Measurements from ENCODE around the gene ST3GAL3.

The ST3GAL3 gene

GRCh38 chr1:43850591-43851233 lies 143.4 kb downstream of the ST3GAL3 start:
- Histone ChIP-seq H3K9ac (ENCODE audit: low read length) (no peak overlapping the region), H3K4me3 (ENCODE audit: low read depth, low read length) (no peak overlapping the region), H3K27ac (ENCODE audit: low read depth, low read length) (no peak overlapping the region), H2BK12ac (ENCODE audit: low read length) (no peak overlapping the region), H4K8ac (ENCODE audit: low read depth, low read length) (no peak overlapping the region), H2AK5ac (ENCODE audit: low read length) (no peak overlapping the region), H3K9me3 (ENCODE audit: insufficient read depth, low read depth, low read length) (no peaks in the 10 kb centered on the region), H2AFZ (ENCODE audit: insufficient read depth, low read length, poor library complexity) (no peak overlapping the region), H3K18ac (ENCODE audit: low read length) (no peak overlapping the region), H3K79me1 (ENCODE audit: low read length) (no peaks in the 10 kb centered on the region), H3K4me1 (ENCODE audit: control insufficient read depth in 1 of 2, insufficient read depth in 2 of 2, low read length in 2 of 2) (no peaks in the 10 kb centered on the region), H3K4me2 (ENCODE audit: low read length) (no peak overlapping the region), H3K36me3 (ENCODE audit: control insufficient read depth in 1 of 2, insufficient read depth in 2 of 2, low read length in 2 of 2) (no peaks in the 10 kb centered on the region), H4K12ac (ENCODE audit: low read depth, low read length) (no peak overlapping the region), H3K79me2 (ENCODE audit: control insufficient read depth, insufficient read depth, low read length, poor library complexity) (no peaks in the 10 kb centered on the region), H2BK120ac (ENCODE audit: insufficient read depth, low read length, poor library complexity) (no peak overlapping the region), H3K14ac (ENCODE audit: low read length) (no peak overlapping the region), H3K4ac (ENCODE audit: low read depth, low read length) (no peak overlapping the region), H4K91ac (ENCODE audit: low read depth, low read length) (no peak overlapping the region), H3K27me3 (ENCODE audit: insufficient read depth, low read length) (no peaks in the 10 kb centered on the region), H2BK5ac (ENCODE audit: low read depth, low read length, poor library complexity) (no peak overlapping the region), H3K23ac (ENCODE audit: low read length) (no peak overlapping the region)
- no peak for DNase-seq
- WGBS (ENCODE audit: extremely low coverage, insufficient coverage, insufficient read length) = no CpG with 5 or more reads among the region's 8 CpGs

GRCh38 chr1:43851561-43852338 lies 144.4 kb downstream of the ST3GAL3 start:
- no CpG with 5 or more reads among the region's 17 CpGs for WGBS (ENCODE audit: extremely low coverage, insufficient coverage, insufficient read length)
- no peak overlapping the region for H3K4ac ChIP-seq (ENCODE audit: low read depth, low read length)

GRCh38 chr1:43853161-43853921 lies 146.0 kb downstream of the ST3GAL3 start:
- Histone ChIP-seq H3K23ac (ENCODE audit: low read length) (no peak overlapping the region), H3K4ac (ENCODE audit: low read depth, low read length) (no peak overlapping the region), H3K27me3 (ENCODE audit: insufficient read depth, low read length) (no peaks in the 10 kb centered on the region), H4K91ac (ENCODE audit: low read depth, low read length) (no peak overlapping the region), H2BK12ac (ENCODE audit: low read length) (no peak overlapping the region), H3K4me3 (ENCODE audit: low read depth, low read length) (no peak overlapping the region), H3K4me2 (ENCODE audit: low read length) (no peak overlapping the region), H4K12ac (ENCODE audit: low read depth, low read length) (no peak overlapping the region), H2AK5ac (ENCODE audit: low read length) (no peak overlapping the region), H3K79me1 (ENCODE audit: low read length) (no peaks in the 10 kb centered on the region), H3K36me3 (ENCODE audit: control insufficient read depth in 1 of 2, insufficient read depth in 2 of 2, low read length in 2 of 2) (no peaks in the 10 kb centered on the region), H3K18ac (ENCODE audit: low read length) (no peak overlapping the region), H2BK120ac (ENCODE audit: insufficient read depth, low read length, poor library complexity) (no peak overlapping the region), H2BK5ac (ENCODE audit: low read depth, low read length, poor library complexity) (no peak overlapping the region), H3K14ac (ENCODE audit: low read length) (no peak overlapping the region), H3K9me3 (ENCODE audit: insufficient read depth, low read depth, low read length) (no peaks in the 10 kb centered on the region), H3K9ac (ENCODE audit: low read length) (no peak overlapping the region), H3K27ac (ENCODE audit: low read depth, low read length) (no peak overlapping the region), H3K79me2 (ENCODE audit: control insufficient read depth, insufficient read depth, low read length, poor library complexity) (no peaks in the 10 kb centered on the region), H4K8ac (ENCODE audit: low read depth, low read length) (no peak overlapping the region), H2AFZ (ENCODE audit: insufficient read depth, low read length, poor library complexity) (no peak overlapping the region), H3K4me1 (ENCODE audit: control insufficient read depth in 1 of 2, insufficient read depth in 2 of 2, low read length in 2 of 2) (peaks cover 3% of the 10 kb centered on the region in 2 experiments)
- no peak for DNase-seq
- no CpG with 5 or more reads among the region's 7 CpGs for WGBS (ENCODE audit: extremely low coverage, insufficient coverage, insufficient read length)

More at GRCh38 chr1:43851561-43852338, 144.4 kb downstream of the ST3GAL3 start:
- Histone ChIP-seq H4K91ac (ENCODE audit: low read depth, low read length) (no peak overlapping the region), H4K12ac (ENCODE audit: low read depth, low read length) (no peak overlapping the region), H2AK5ac (ENCODE audit: low read length) (no peak overlapping the region), H2AFZ (ENCODE audit: insufficient read depth, low read length, poor library complexity) (no peak overlapping the region), H3K27me3 (ENCODE audit: insufficient read depth, low read length) (no peaks in the 10 kb centered on the region), H3K79me1 (ENCODE audit: low read length) (no peaks in the 10 kb centered on the region), H2BK12ac (ENCODE audit: low read length) (no peak overlapping the region), H3K27ac (ENCODE audit: low read depth, low read length) (no peak overlapping the region), H3K18ac (ENCODE audit: low read length) (no peak overlapping the region), H2BK120ac (ENCODE audit: insufficient read depth, low read length, poor library complexity) (no peak overlapping the region), H3K23ac (ENCODE audit: low read length) (no peak overlapping the region), H3K9ac (ENCODE audit: low read length) (no peak overlapping the region), H3K79me2 (ENCODE audit: control insufficient read depth, insufficient read depth, low read length, poor library complexity) (no peaks in the 10 kb centered on the region), H3K4me3 (ENCODE audit: low read depth, low read length) (no peak overlapping the region), H3K14ac (ENCODE audit: low read length) (no peak overlapping the region), H3K4me1 (ENCODE audit: control insufficient read depth in 1 of 2, insufficient read depth in 2 of 2, low read length in 2 of 2) (no peaks in the 10 kb centered on the region), H3K9me3 (ENCODE audit: insufficient read depth, low read depth, low read length) (no peaks in the 10 kb centered on the region), H3K36me3 (ENCODE audit: control insufficient read depth in 1 of 2, insufficient read depth in 2 of 2, low read length in 2 of 2) (no peaks in the 10 kb centered on the region), H3K4me2 (ENCODE audit: low read length) (no peak overlapping the region), H4K8ac (ENCODE audit: low read depth, low read length) (no peak overlapping the region), H2BK5ac (ENCODE audit: low read depth, low read length, poor library complexity) (no peak overlapping the region)
- no peak for DNase-seq

GRCh38 chr1:43854473-43854872 lies 147.1 kb downstream of the ST3GAL3 start:
- Histone ChIP-seq H4K91ac (ENCODE audit: low read depth, low read length) (no peak overlapping the region), H3K14ac (ENCODE audit: low read length) (no peak overlapping the region), H2BK12ac (ENCODE audit: low read length) (no peak overlapping the region), H2BK5ac (ENCODE audit: low read depth, low read length, poor library complexity) (no peak overlapping the region), H2AK5ac (ENCODE audit: low read length) (no peak overlapping the region), H3K4me3 (ENCODE audit: low read depth, low read length) (no peak overlapping the region), H3K23ac (ENCODE audit: low read length) (no peak overlapping the region), H3K27me3 (ENCODE audit: insufficient read depth, low read length) (no peaks in the 10 kb centered on the region), H3K18ac (ENCODE audit: low read length) (no peak overlapping the region), H3K9me3 (ENCODE audit: insufficient read depth, low read depth, low read length) (no peaks in the 10 kb centered on the region), H3K79me2 (ENCODE audit: control insufficient read depth, insufficient read depth, low read length, poor library complexity) (no peaks in the 10 kb centered on the region), H3K79me1 (ENCODE audit: low read length) (peaks cover 5% of the 10 kb centered on the region), H3K4ac (ENCODE audit: low read depth, low read length) (no peak overlapping the region), H3K4me2 (ENCODE audit: low read length) (no peak overlapping the region), H4K12ac (ENCODE audit: low read depth, low read length) (no peak overlapping the region), H3K9ac (ENCODE audit: low read length) (no peak overlapping the region), H3K4me1 (ENCODE audit: control insufficient read depth in 1 of 2, insufficient read depth in 2 of 2, low read length in 2 of 2) (peaks cover 8 to 11% of the 10 kb centered on the region in 2 experiments), H4K8ac (ENCODE audit: low read depth, low read length) (no peak overlapping the region), H3K27ac (ENCODE audit: low read depth, low read length) (no peak overlapping the region), H3K36me3 (ENCODE audit: control insufficient read depth in 1 of 2, insufficient read depth in 2 of 2, low read length in 2 of 2) (no peaks in the 10 kb centered on the region), H2AFZ (ENCODE audit: insufficient read depth, low read length, poor library complexity) (no peak overlapping the region), H2BK120ac (ENCODE audit: insufficient read depth, low read length, poor library complexity) (no peak overlapping the region)
- DNase-seq = no peak
- WGBS (ENCODE audit: extremely low coverage, insufficient coverage, insufficient read length) = no CpG with 5 or more reads among the region's 4 CpGs

Measured in trophoblast cell (in vitro differentiated cells and primary cell).